DND-41 (cell line): Measurements from ENCODE around the gene PRKCSH.

Source experiments
- ATAC-seq: fragments of 200-7000 bp; cut with Tn5 transposase; 3 replicates; pipeline ENCODE4 v1.9.1; 2021; ENCODE audit warnings: low read depth; ENCODE audit not compliant: insufficient read depth
- DNase-seq: peaks from one replicate; pipeline ENCODE4 v3.0.0-alpha.2; 2020
- H2AFZ ChIP-seq: 2 replicates; pipeline ENCODE4 v1.6.0; 2012; ENCODE audit warnings: low read depth, low read length
- H3K27ac ChIP-seq: 2 replicates; pipeline ENCODE4 v1.5.1; 2012; ENCODE audit warnings: low read length, inconsistent platforms
- H3K27me3 ChIP-seq: fragments of 200-600 bp; sonication (generic); 2 replicates; pipeline ENCODE4 v1.6.0; 2012; ENCODE audit warnings: low read length, mild to moderate bottlenecking, inconsistent platforms; ENCODE audit not compliant: insufficient read depth, poor library complexity
- H3K36me3 ChIP-seq: 2 replicates; pipeline ENCODE4 v1.5.1; 2012; ENCODE audit warnings: low read length, inconsistent platforms; ENCODE audit not compliant: insufficient read depth
- H3K4me1 ChIP-seq: 2 replicates; pipeline ENCODE4 v1.5.1; 2012; ENCODE audit warnings: mild to moderate bottlenecking, low read length; ENCODE audit not compliant: insufficient read depth
- H3K4me2 ChIP-seq: 2 replicates; pipeline ENCODE4 v1.6.0; 2012; ENCODE audit warnings: mild to moderate bottlenecking, moderate library complexity, low read length, inconsistent platforms; ENCODE audit not compliant: insufficient read depth
- H3K4me3 ChIP-seq, 2 experiments: fragments of 200-600 bp in 1 of 2; shearing (Covaris generic) in 1 of 2; 2 replicates each; pipeline ENCODE4 v1.5.1; 2012 to 2016; ENCODE audit warnings: inconsistent platforms in 2 of 2, low read length in 2 of 2, mild to moderate bottlenecking in 2 of 2, low read depth in 1 of 2, moderate library complexity in 1 of 2
- H3K79me2 ChIP-seq: 2 replicates; pipeline ENCODE4 v1.6.0; 2012; ENCODE audit warnings: low read length, inconsistent platforms; ENCODE audit not compliant: insufficient read depth
- H3K9ac ChIP-seq: 2 replicates; pipeline ENCODE4 v1.6.0; 2012; ENCODE audit warnings: low read depth, mild to moderate bottlenecking, inconsistent platforms, low read length, moderate library complexity
- H3K9me3 ChIP-seq: 2 replicates; pipeline ENCODE4 v1.5.1; 2012; ENCODE audit warnings: low read length, moderate library complexity, mild to moderate bottlenecking, inconsistent platforms; ENCODE audit not compliant: insufficient read depth, severe bottlenecking
- H4K20me1 ChIP-seq: 2 replicates; pipeline ENCODE4 v1.6.0; 2012; ENCODE audit warnings: low read length; ENCODE audit not compliant: insufficient read depth
- EZH2 ChIP-seq: IDR thresholded peaks from 3 replicates; pipeline ENCODE4 v1.6.1; 2012; ENCODE audit warnings: borderline replicate concordance, low read depth, mild to moderate bottlenecking, moderate library complexity, low read length, inconsistent platforms; ENCODE audit not compliant: severe bottlenecking
- TF ChIP-seq, protein P1 (sequence below): IDR thresholded peaks from 2 replicates; pipeline ENCODE4 v1.5.1; 2012; ENCODE audit warnings: borderline replicate concordance, low read length, moderate library complexity, mild to moderate bottlenecking; ENCODE audit not compliant: poor library complexity, severe bottlenecking; ENCODE audit errors: extremely low read depth

PRKCSH gene

GRCh38 chr19:11480715-11481533 is 45.5 kb downstream of the PRKCSH start, which contains the start of gene ELAVL3:
TSS of gene ELAVL3 (minus strand) at chr19:11481046. CDS start at chr19:11480608, 438 bp downstream.
- TF ChIP-seq EZH2: no peak
- TF ChIP-seq, protein P1, sequence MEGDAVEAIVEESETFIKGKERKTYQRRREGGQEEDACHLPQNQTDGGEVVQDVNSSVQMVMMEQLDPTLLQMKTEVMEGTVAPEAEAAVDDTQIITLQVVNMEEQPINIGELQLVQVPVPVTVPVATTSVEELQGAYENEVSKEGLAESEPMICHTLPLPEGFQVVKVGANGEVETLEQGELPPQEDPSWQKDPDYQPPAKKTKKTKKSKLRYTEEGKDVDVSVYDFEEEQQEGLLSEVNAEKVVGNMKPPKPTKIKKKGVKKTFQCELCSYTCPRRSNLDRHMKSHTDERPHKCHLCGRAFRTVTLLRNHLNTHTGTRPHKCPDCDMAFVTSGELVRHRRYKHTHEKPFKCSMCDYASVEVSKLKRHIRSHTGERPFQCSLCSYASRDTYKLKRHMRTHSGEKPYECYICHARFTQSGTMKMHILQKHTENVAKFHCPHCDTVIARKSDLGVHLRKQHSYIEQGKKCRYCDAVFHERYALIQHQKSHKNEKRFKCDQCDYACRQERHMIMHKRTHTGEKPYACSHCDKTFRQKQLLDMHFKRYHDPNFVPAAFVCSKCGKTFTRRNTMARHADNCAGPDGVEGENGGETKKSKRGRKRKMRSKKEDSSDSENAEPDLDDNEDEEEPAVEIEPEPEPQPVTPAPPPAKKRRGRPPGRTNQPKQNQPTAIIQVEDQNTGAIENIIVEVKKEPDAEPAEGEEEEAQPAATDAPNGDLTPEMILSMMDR: no peak
- Histone ChIP-seq H2AFZ (no peak within 1 kb of the TSS), H3K9me3 (no peaks in the 10 kb centered on the region), H3K36me3 (peaks cover 10% of the 10 kb centered on the region), H3K4me2 (no peak within 1 kb of the TSS), H3K9ac (no peak within 1 kb of the TSS), H4K20me1 (no peaks in the 10 kb centered on the region; the same call in 1 of the 2 replicates), H3K4me3 (no peak within 1 kb of the TSS), H3K27ac (no peak within 1 kb of the TSS), H3K79me2 (no peaks in the 10 kb centered on the region), H3K27me3 (no peaks in the 10 kb centered on the region), H3K4me1 (no peaks in the 10 kb centered on the region)
- no peak for ATAC-seq
- no peak for DNase-seq

GRCh38 chr19:11481534-11482383 is 46.3 kb downstream of the PRKCSH start:
- TF ChIP-seq, protein P1: no peak
- H3K4me2 ChIP-seq: no peak overlapping the region
- peaks cover 13% of the 10 kb centered on the region for H3K36me3 ChIP-seq
- H2AFZ ChIP-seq: no peak overlapping the region
- H4K20me1 ChIP-seq: no peaks in the 10 kb centered on the region; the same call in 1 of the 2 replicates
- no peaks in the 10 kb centered on the region for H3K9me3 ChIP-seq
- no peaks in the 10 kb centered on the region for H3K4me1 ChIP-seq
- H3K27ac ChIP-seq: no peak overlapping the region
- DNase-seq (no peak), ATAC-seq (no peak)
- H3K27me3 ChIP-seq: no peaks in the 10 kb centered on the region
- no peaks in the 10 kb centered on the region for H3K79me2 ChIP-seq
- no peak overlapping the region for H3K9ac ChIP-seq
- H3K4me3 ChIP-seq: no peak overlapping the region

DNA sequence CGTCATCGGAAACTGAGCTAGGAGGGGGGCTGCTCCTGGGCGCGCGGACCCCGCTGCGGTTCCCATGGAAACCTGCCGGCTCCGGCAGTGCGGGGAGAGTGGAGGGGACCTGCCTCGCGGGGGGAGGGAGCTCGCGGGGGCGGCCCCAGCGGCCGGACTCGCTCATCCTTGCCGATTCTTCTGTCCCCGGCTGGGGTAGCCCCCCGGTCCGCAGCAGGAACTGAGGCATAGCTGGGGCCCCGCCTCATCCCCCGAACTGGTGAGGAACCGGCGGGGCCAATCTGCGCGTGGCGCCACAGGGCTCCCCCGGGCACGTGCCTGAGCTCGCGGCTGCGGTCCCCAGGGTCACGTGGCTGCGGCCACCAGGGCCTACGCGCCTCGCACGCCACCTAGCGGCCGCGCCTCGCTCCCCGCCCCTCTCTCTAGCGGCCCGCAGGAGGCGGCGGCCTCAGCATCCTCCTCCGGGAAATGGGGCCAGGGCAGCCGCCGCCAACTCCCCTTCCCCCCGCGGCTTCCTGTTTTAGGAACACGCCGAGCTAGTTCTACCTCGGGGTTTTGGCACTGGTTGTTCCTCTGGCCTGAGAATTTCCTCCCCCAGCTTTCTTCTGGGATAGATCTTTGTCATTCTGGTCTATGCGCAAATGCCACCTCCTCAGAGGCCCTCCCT is 47.1 kb downstream of the PRKCSH start:
- H3K36me3 ChIP-seq: peaks cover 19% of the 10 kb centered on the region
- H3K27me3 ChIP-seq: no peaks in the 10 kb centered on the region
- H3K4me2 ChIP-seq: no peak overlapping the region
- no peaks in the 10 kb centered on the region; the same call in 1 of the 2 replicates for H4K20me1 ChIP-seq
- H3K9ac ChIP-seq: no peak overlapping the region
- no peaks in the 10 kb centered on the region for H3K79me2 ChIP-seq
- no peak overlapping the region for H3K27ac ChIP-seq
- no peak for ATAC-seq
- H2AFZ ChIP-seq: no peak overlapping the region
- no peaks in the 10 kb centered on the region for H3K9me3 ChIP-seq
- no peaks in the 10 kb centered on the region for H3K4me1 ChIP-seq
- DNase-seq: no peak
- H3K4me3 ChIP-seq: no peak overlapping the region
- TF ChIP-seq, protein P1: no peak
- TF ChIP-seq EZH2: no peak
